A549 (cell line): ENCODE data around the gene FPR2.

Source experiments
- BCL3 ChIP-seq: fragments of >200 bp; sonication (Bioruptor Twin); formaldehyde crosslinking; IDR thresholded peaks from 3 replicates; pipeline ENCODE4 v1.6.1; 2016
- CHD4 ChIP-seq: fragments of 200-600 bp; sonication (generic); IDR thresholded peaks from 2 replicates; pipeline ENCODE4 v1.6.1; 2016; ENCODE audit warnings: antibody characterized with exemption, mild to moderate bottlenecking, borderline replicate concordance
- CTCF ChIP-seq: fragments of >200 bp; sonication (Bioruptor Twin); formaldehyde crosslinking; IDR thresholded peaks from 3 replicates; pipeline ENCODE4 v1.5.1; 2016
- FOSL2 ChIP-seq, 2 experiments: fragments of 450-650 bp in 1 of 2; fragments of >200 bp in 1 of 2; sonication (Bioruptor Twin) in 1 of 2; formaldehyde crosslinking; IDR thresholded peaks; 2 replicates each; pipeline versions ENCODE4 v1.5.0 to v1.6.1; 2016 to 2020; ENCODE audit warnings: mild to moderate bottlenecking in 1 of 2, moderate library complexity in 1 of 2
- GATA3 ChIP-seq: IDR thresholded peaks from 2 replicates; pipeline ENCODE4 v1.6.1; 2012; ENCODE audit warnings: borderline replicate concordance
- HOXA7 ChIP-seq: fragments of 250-450 bp; sonication (Bioruptor Pico); IDR thresholded peaks from 2 replicates; pipeline ENCODE4 v1.5.0; 2020; ENCODE audit warnings: mild to moderate bottlenecking, moderate library complexity
- MYC ChIP-seq: IDR thresholded peaks from 2 replicates; pipeline ENCODE4 v1.6.1; 2012; ENCODE audit warnings: mild to moderate bottlenecking, inconsistent platforms, low read length, improper control_type of control experiment, borderline replicate concordance
- POLR2A ChIP-seq: IDR thresholded peaks from 2 replicates; pipeline ENCODE4 v1.6.1; 2012; ENCODE audit warnings: mild to moderate bottlenecking, low read length
- REST ChIP-seq: fragments of 200-600 bp; sonication (generic); IDR thresholded peaks from 2 replicates; pipeline ENCODE4 v1.6.1; 2016; ENCODE audit warnings: antibody characterized with exemption, mild to moderate bottlenecking, moderate library complexity
- RFX5 ChIP-seq: fragments of 450-650 bp; IDR thresholded peaks from 2 replicates; pipeline ENCODE4 v1.7.1; 2014; ENCODE audit warnings: antibody characterized with exemption, mild to moderate bottlenecking, moderate library complexity
- SREBF2 ChIP-seq: fragments of 450-650 bp; IDR thresholded peaks from 2 replicates; pipeline ENCODE4 v1.6.1; 2014; ENCODE audit warnings: mild to moderate bottlenecking, moderate library complexity
- ZNF302 ChIP-seq: fragments of 250-450 bp; sonication (Bioruptor Pico); IDR thresholded peaks from 2 replicates; pipeline ENCODE4 v1.9.0; 2021; ENCODE audit warnings: inconsistent platforms, mild to moderate bottlenecking, moderate library complexity
- TF ChIP-seq, protein P1 (sequence below): IDR thresholded peaks from 2 replicates; pipeline ENCODE4 v1.6.1; 2012

DNA sequence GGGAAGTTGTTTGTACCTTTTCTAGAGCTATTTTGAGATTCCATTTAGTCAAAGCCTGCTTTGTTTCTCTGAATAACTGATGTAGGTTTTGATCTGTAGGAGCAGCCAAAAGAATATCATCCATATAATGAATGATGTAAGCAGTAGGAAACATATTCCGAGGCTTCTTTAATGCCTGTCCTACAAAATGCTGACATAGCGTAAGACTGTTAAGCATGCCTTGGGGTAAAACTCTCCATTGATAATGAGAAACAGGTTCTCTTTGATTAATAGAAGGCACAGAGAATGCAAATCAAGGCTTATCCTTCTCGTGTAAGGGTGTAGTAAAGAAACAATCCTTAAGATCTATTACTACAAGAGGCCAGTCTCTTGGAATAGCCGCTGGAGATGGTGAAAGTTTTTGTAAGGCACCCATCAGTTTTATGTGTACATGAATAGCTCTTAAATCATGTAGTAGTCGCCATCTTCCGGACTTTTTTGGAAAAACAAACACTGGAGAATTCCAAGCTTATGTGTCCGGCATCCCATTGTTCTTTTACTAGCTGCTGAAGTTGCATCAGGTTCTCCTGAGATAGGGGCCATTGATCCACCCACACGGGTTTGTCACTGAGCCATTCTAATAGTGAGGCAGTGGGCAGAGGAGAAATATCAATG, 47.5 kb downstream of the FPR2 start:
- TF ChIP-seq CTCF (0 out of 3 replicates have a peak, but pooled peaks have one; percentile 5), BCL3 (no peak), GATA3 (no peak), POLR2A (no peak), CHD4 (no peak), MYC (no peak), SREBF2 (no peak), REST (no peak), ZNF302 (CRISPR knock-in tag) (no peak), HOXA7 (CRISPR knock-in tag) (no peak), FOSL2 (IDR thresholded peaks at IDR 0.05) (no peak), FOSL2 (CRISPR knock-in tag; IDR thresholded peaks at IDR 0.05) (no peak), RFX5 (no peak)
- TF ChIP-seq, protein P1, sequence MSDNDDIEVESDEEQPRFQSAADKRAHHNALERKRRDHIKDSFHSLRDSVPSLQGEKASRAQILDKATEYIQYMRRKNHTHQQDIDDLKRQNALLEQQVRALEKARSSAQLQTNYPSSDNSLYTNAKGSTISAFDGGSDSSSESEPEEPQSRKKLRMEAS, result no peak
